ENCODE results near the gene PAX1.

PAX1 gene

DNA sequence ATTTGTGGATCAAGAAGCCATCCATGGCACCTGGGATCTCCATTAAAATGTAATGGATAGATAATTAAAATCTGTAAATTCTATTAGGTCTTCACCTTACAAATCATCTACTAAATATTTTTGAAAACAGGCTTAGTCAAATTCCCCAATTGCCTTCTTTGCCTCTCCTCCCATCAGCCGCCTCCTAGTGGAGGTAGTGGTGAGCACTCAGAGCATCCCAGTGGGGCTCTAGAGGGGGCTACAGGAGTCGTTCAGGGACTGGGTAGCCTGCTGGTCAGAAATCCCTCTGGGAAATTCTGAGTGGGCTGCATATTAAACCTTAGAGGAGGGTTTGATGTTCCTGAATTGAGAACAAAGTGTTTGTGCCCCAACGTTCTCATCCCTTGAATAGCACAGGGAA lies 20.8 kb upstream of the PAX1 start:
- no peaks in the 10 kb centered on the region for H3K79me1 ChIP-seq (ENCODE audit: low read depth, low read length)
- no peak overlapping the region for H3K23ac ChIP-seq (ENCODE audit: low read depth, low read length, poor library complexity)
- no peak overlapping the region for H2BK5ac ChIP-seq (ENCODE audit: low read length)
- DNase-seq (ENCODE audit: low spot score): no peak
- H3K27ac ChIP-seq (replicated peaks; ENCODE audit: low read length): no peak overlapping the region
- H2AFZ ChIP-seq (ENCODE audit: low read length): no peak overlapping the region
- no peak overlapping the region for H3K4me3 ChIP-seq (ENCODE audit: low read length in 2 of 2)
- H2BK120ac ChIP-seq (ENCODE audit: low read depth, low read length): no peak overlapping the region
- no CpG with 5 or more reads among the region's 3 CpGs for WGBS, 2 donors (ENCODE audit: extremely low coverage in 2 of 2, insufficient read length in 2 of 2, insufficient replicate concordance in 1 of 2)
- H3K18ac ChIP-seq (ENCODE audit: low read length): no peak overlapping the region
- H2BK12ac ChIP-seq (ENCODE audit: low read length): no peak overlapping the region
- H3K36me3 ChIP-seq (replicated peaks in 1 of 2; ENCODE audit: control insufficient read depth in 2 of 2, insufficient read depth in 2 of 2, low read length in 2 of 2): no peaks in the 10 kb centered on the region
- no peaks in the 10 kb centered on the region for H3K9me3 ChIP-seq (replicated peaks in 1 of 2; ENCODE audit: control insufficient read depth in 2 of 2, insufficient read depth in 1 of 2, low read depth in 1 of 2, low read length in 2 of 2)
- no peak overlapping the region for H2AK5ac ChIP-seq (ENCODE audit: low read depth, low read length)
- H3K4ac ChIP-seq (ENCODE audit: low read length): no peak overlapping the region
- H3K14ac ChIP-seq (ENCODE audit: low read length): no peak overlapping the region
- no peak overlapping the region for H4K91ac ChIP-seq (ENCODE audit: low read depth, low read length, poor library complexity)
- no peak overlapping the region for H2BK15ac ChIP-seq (ENCODE audit: low read length)
- H3K4me2 ChIP-seq (ENCODE audit: insufficient read depth, low read length, poor library complexity, severe bottlenecking): no peak overlapping the region
- no peak overlapping the region for H4K8ac ChIP-seq (ENCODE audit: low read depth, low read length)
- H3K27me3 ChIP-seq (ENCODE audit: control insufficient read depth in 3 of 3, insufficient read depth in 3 of 3, low read depth in 1 of 3, low read length in 3 of 3): peaks cover 0 to 2% (median 0%) of the 10 kb centered on the region in 3 experiments
- no peak overlapping the region for H3K9ac ChIP-seq (ENCODE audit: low read depth, low read length, poor library complexity)
- H3K4me1 ChIP-seq (ENCODE audit: control insufficient read depth in 2 of 2, insufficient read depth in 1 of 2, low read depth in 1 of 2, low read length in 2 of 2): no peaks in the 10 kb centered on the region

DNA sequence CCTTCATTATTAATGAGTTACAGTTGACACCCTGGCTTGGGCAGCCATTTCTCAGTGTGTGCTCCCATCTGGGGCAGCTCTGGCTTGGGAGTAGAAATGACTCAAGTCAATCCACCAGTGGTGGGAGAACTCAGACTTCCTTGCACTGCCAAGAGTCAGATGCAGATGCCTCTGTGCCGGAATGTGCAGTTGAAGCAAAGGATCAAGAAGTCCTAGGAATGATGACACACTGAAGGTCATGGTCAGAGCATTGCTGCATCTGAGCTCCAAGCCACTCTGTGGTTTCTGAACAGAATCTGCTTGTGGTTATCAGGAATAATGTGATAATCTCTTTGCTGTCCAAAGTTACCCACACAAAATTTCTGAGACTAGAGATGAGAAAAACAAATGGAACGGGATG lies 19.5 kb upstream of the PAX1 start:
- no peak overlapping the region for H3K23ac ChIP-seq (ENCODE audit: low read depth, low read length, poor library complexity)
- H3K27ac ChIP-seq (replicated peaks; ENCODE audit: low read length): no peak overlapping the region
- no peak for DNase-seq (ENCODE audit: low spot score)
- H3K9me3 ChIP-seq (replicated peaks in 1 of 2; ENCODE audit: control insufficient read depth in 2 of 2, insufficient read depth in 1 of 2, low read depth in 1 of 2, low read length in 2 of 2): no peaks in the 10 kb centered on the region
- no peak overlapping the region for H2BK5ac ChIP-seq (ENCODE audit: low read length)
- no peak overlapping the region for H2AFZ ChIP-seq (ENCODE audit: low read length)
- H3K18ac ChIP-seq (ENCODE audit: low read length): no peak overlapping the region
- no peak overlapping the region for H4K91ac ChIP-seq (ENCODE audit: low read depth, low read length, poor library complexity)
- H3K27me3 ChIP-seq (ENCODE audit: control insufficient read depth in 3 of 3, insufficient read depth in 3 of 3, low read depth in 1 of 3, low read length in 3 of 3): peaks cover 0 to 2% (median 0%) of the 10 kb centered on the region in 3 experiments
- no peak overlapping the region for H2BK12ac ChIP-seq (ENCODE audit: low read length)
- H3K14ac ChIP-seq (ENCODE audit: low read length): no peak overlapping the region
- no peak overlapping the region for H2AK5ac ChIP-seq (ENCODE audit: low read depth, low read length)
- no peak overlapping the region for H3K4me3 ChIP-seq (ENCODE audit: low read length in 2 of 2)
- no peaks in the 10 kb centered on the region for H3K4me1 ChIP-seq (ENCODE audit: control insufficient read depth in 2 of 2, insufficient read depth in 1 of 2, low read depth in 1 of 2, low read length in 2 of 2)
- no peaks in the 10 kb centered on the region for H3K36me3 ChIP-seq (replicated peaks in 1 of 2; ENCODE audit: control insufficient read depth in 2 of 2, insufficient read depth in 2 of 2, low read length in 2 of 2)
- H3K79me1 ChIP-seq (ENCODE audit: low read depth, low read length): no peaks in the 10 kb centered on the region
- no peak overlapping the region for H2BK15ac ChIP-seq (ENCODE audit: low read length)
- H3K9ac ChIP-seq (ENCODE audit: low read depth, low read length, poor library complexity): no peak overlapping the region
- H2BK120ac ChIP-seq (ENCODE audit: low read depth, low read length): no peak overlapping the region
- no peak overlapping the region for H3K4me2 ChIP-seq (ENCODE audit: insufficient read depth, low read length, poor library complexity, severe bottlenecking)
- WGBS, 2 donors (ENCODE audit: extremely low coverage in 2 of 2, insufficient read length in 2 of 2, insufficient replicate concordance in 1 of 2): no CpG with 5 or more reads among the region's 2 CpGs
- no peak overlapping the region for H3K4ac ChIP-seq (ENCODE audit: low read length)
- H4K8ac ChIP-seq (ENCODE audit: low read depth, low read length): no peak overlapping the region

DNA sequence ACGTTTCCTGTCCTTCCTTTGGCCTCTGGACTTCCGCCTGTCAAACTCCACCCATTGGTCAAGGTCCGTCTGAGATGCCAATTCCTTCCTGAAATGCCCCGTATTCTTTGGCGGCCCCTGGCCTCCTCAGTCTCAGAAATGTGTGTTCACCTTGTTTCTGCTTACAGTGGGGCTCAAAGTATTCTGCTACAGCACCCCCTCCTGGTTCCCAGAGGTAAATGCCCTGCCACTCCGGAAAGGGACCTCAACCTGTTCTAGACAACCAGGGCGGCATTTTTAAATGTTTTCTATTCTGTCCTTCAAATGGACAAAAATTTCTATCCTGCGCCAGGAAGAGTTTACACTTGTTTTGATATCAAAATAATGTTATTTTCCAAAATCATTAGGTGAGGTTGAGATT lies 12.1 kb upstream of the PAX1 start:
- H2BK5ac ChIP-seq (ENCODE audit: low read length): no peak overlapping the region
- no peak overlapping the region for H3K23ac ChIP-seq (ENCODE audit: low read depth, low read length, poor library complexity)
- peaks cover 0 to under 1% of the 10 kb centered on the region in 2 donors for H3K9me3 ChIP-seq (replicated peaks in 1 of 2; ENCODE audit: control insufficient read depth in 2 of 2, insufficient read depth in 1 of 2, low read depth in 1 of 2, low read length in 2 of 2)
- no peak for DNase-seq (ENCODE audit: low spot score)
- H3K4ac ChIP-seq (ENCODE audit: low read length): no peak overlapping the region
- no peak overlapping the region for H3K27ac ChIP-seq (replicated peaks; ENCODE audit: low read length)
- no peaks in the 10 kb centered on the region for H3K36me3 ChIP-seq (replicated peaks in 1 of 2; ENCODE audit: control insufficient read depth in 2 of 2, insufficient read depth in 2 of 2, low read length in 2 of 2)
- WGBS, 2 donors (ENCODE audit: extremely low coverage in 2 of 2, insufficient read length in 2 of 2, insufficient replicate concordance in 1 of 2): no CpG with 5 or more reads among the region's 8 CpGs
- H3K27me3 ChIP-seq (ENCODE audit: control insufficient read depth in 3 of 3, insufficient read depth in 3 of 3, low read depth in 1 of 3, low read length in 3 of 3): peaks cover 4 to 29% (median 21%) of the 10 kb centered on the region in 3 experiments
- no peak overlapping the region for H2AFZ ChIP-seq (ENCODE audit: low read length)
- H2BK12ac ChIP-seq (ENCODE audit: low read length): no peak overlapping the region
- no peaks in the 10 kb centered on the region for H3K79me1 ChIP-seq (ENCODE audit: low read depth, low read length)
- H3K18ac ChIP-seq (ENCODE audit: low read length): no peak overlapping the region
- no peak overlapping the region for H3K4me2 ChIP-seq (ENCODE audit: insufficient read depth, low read length, poor library complexity, severe bottlenecking)
- H2BK120ac ChIP-seq (ENCODE audit: low read depth, low read length): no peak overlapping the region
- no peak overlapping the region for H3K9ac ChIP-seq (ENCODE audit: low read depth, low read length, poor library complexity)
- no peak overlapping the region for H2BK15ac ChIP-seq (ENCODE audit: low read length)
- no peak overlapping the region for H3K4me3 ChIP-seq (ENCODE audit: low read length in 2 of 2)
- no peak overlapping the region for H2AK5ac ChIP-seq (ENCODE audit: low read depth, low read length)
- no peak overlapping the region for H3K14ac ChIP-seq (ENCODE audit: low read length)
- H4K8ac ChIP-seq (ENCODE audit: low read depth, low read length): no peak overlapping the region
- H3K4me1 ChIP-seq (ENCODE audit: control insufficient read depth in 2 of 2, insufficient read depth in 1 of 2, low read depth in 1 of 2, low read length in 2 of 2): no peaks in the 10 kb centered on the region
- H4K91ac ChIP-seq (ENCODE audit: low read depth, low read length, poor library complexity): no peak overlapping the region

DNA sequence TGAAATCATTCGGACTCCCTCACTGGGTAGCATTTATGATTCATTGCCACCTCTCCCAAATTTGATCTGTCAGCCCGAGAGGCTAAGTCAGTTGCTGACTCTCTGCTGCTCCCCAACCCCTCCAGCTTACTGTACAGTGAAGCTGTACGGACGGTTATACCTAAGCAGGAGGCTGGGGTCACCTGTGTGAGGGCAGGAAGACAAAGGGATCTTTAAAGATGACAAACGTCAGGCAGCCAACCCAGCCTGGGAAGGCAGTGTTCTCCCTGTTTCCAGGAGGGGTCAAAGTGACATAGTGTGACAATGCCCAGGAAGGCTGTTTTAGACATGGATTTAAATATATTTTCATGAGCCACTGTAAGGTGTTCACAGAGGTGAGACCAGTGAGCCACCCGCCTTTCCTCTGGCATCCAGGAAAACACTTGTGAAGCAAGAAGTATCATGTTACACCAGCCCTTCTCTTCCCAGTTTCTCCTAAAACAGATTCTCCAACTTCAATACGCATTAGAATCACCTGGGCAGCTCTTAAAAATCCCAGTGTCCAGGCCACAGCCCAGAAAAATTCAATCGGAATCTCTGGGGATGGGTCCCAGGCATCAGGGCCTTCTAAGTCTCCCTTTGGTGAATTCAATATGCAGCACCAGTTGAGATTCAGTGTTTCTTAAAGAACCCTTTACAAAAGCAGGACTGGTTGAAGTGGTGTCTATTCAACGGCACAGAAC lies 6.8 kb upstream of the PAX1 start:
- WGBS, 2 donors (ENCODE audit: extremely low coverage in 2 of 2, insufficient read length in 2 of 2, insufficient replicate concordance in 1 of 2): no CpG with 5 or more reads among the region's 9 CpGs

More for the DNA sequence above, 6.8 kb upstream of the PAX1 start:
- H3K79me1 ChIP-seq (ENCODE audit: low read depth, low read length): no peaks in the 10 kb centered on the region
- peaks cover 30 to 77% (median 75%) of the 10 kb centered on the region in 3 experiments for H3K27me3 ChIP-seq (ENCODE audit: control insufficient read depth in 3 of 3, insufficient read depth in 3 of 3, low read depth in 1 of 3, low read length in 3 of 3)
- peaks cover 0 to 3% of the 10 kb centered on the region in 2 donors for H3K4me1 ChIP-seq (ENCODE audit: control insufficient read depth in 2 of 2, insufficient read depth in 1 of 2, low read depth in 1 of 2, low read length in 2 of 2)
- no peak overlapping the region for H3K4me2 ChIP-seq (ENCODE audit: insufficient read depth, low read length, poor library complexity, severe bottlenecking)
- no peak overlapping the region for H2AFZ ChIP-seq (ENCODE audit: low read length)
- H2AK5ac ChIP-seq (ENCODE audit: low read depth, low read length): no peak overlapping the region
- H3K18ac ChIP-seq (ENCODE audit: low read length): no peak overlapping the region
- H3K23ac ChIP-seq (ENCODE audit: low read depth, low read length, poor library complexity): no peak overlapping the region
- H4K8ac ChIP-seq (ENCODE audit: low read depth, low read length): no peak overlapping the region
- no peak for DNase-seq (ENCODE audit: low spot score)
- no peaks in the 10 kb centered on the region for H3K36me3 ChIP-seq (replicated peaks in 1 of 2; ENCODE audit: control insufficient read depth in 2 of 2, insufficient read depth in 2 of 2, low read length in 2 of 2)
- H3K9ac ChIP-seq (ENCODE audit: low read depth, low read length, poor library complexity): no peak overlapping the region
- H2BK15ac ChIP-seq (ENCODE audit: low read length): no peak overlapping the region
- no peak overlapping the region for H3K27ac ChIP-seq (replicated peaks; ENCODE audit: low read length)
- no peak overlapping the region for H3K4me3 ChIP-seq (ENCODE audit: low read length in 2 of 2)
- no peak overlapping the region for H2BK12ac ChIP-seq (ENCODE audit: low read length)
- H3K4ac ChIP-seq (ENCODE audit: low read length): no peak overlapping the region
- H2BK5ac ChIP-seq (ENCODE audit: low read length): no peak overlapping the region
- H4K91ac ChIP-seq (ENCODE audit: low read depth, low read length, poor library complexity): no peak overlapping the region
- H3K9me3 ChIP-seq (replicated peaks in 1 of 2; ENCODE audit: control insufficient read depth in 2 of 2, insufficient read depth in 1 of 2, low read depth in 1 of 2, low read length in 2 of 2): peaks cover 0 to 4% of the 10 kb centered on the region in 2 donors
- no peak overlapping the region for H3K14ac ChIP-seq (ENCODE audit: low read length)
- no peak overlapping the region for H2BK120ac ChIP-seq (ENCODE audit: low read depth, low read length)
